ENCODE results near the gene GOLGA8J.
"Not testable (repeated sequence)": the region's sequence is repeated elsewhere in the genome, so short reads cannot be mapped to it uniquely, and the experiment has no call there.

The GOLGA8J gene

GRCh38 chr15:30080816-30081215 lies 1.9 kb upstream of the GOLGA8J start:
- DNase-seq, result not testable (repeated sequence)

DNA sequence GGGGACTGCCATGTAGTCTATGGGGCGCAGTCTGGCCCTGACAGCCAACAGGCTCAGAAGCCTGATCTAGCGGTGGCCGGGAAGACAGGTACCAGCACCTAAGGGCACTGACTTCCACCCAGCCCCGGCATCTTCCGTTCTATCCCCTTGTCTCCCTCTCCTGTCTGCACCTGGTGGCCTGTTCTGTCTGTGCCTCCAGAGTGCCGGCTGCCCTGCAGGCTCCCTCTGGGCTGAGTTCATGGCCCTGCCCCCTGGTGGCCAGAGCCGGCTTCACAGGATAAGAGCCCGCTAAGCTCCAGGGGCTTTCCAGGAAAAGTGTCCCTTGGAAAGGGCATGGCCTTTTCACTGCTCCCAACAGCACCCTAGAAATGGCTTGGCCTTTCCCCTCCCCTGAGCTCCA lies 15.1 kb downstream of the GOLGA8J start:
- not testable (repeated sequence) for DNase-seq

- not testable (repeated sequence) for DNase-seq
Measured at GRCh38 chr15:30102890-30103289, 20.1 kb downstream of the GOLGA8J start.

- not testable (repeated sequence) for DNase-seq
Measured at GRCh38 chr15:30103941-30104507, 21.3 kb downstream of the GOLGA8J start.

DNA sequence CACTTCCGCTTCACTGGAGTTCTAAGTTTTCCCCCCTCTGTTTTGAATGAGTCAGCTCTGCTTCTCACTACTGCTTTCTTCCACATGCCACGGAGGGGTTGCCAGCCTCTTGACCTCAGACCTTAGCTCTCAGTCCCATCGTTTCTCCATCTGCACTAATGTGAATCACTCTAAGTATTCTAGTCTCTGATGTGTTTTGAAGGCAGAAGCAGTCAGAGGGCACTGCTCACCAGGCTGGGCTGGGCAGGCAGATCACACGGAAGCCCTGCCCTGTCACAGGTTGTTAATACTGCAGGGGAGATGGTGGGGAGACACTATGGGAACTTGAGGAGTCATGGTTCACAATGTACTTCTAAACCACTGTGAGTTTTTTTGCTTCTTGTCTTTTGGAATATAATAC lies 27.8 kb downstream of the GOLGA8J start:
- not testable (repeated sequence) for DNase-seq

DNA sequence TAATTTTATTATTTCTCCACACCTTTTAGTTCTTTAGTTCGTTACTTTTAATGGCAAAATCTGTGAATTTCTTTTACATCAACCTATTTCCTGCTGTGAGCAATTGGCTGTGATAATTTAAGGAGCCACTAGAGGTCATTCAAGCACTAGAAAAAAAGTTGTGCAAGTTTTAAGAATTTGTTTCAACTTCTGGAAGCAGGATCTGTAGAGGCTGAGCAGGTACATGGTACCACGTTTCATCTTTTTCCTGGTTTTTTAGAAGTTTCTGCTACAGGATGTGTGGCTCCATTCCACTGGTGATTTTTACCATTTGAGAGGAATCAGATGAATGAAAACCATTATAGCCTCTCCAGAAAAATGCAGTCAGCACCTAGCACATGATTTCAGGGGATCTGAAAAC lies 47.3 kb downstream of the GOLGA8J start:
- peak; percentile 2 for DNase-seq

DNA sequence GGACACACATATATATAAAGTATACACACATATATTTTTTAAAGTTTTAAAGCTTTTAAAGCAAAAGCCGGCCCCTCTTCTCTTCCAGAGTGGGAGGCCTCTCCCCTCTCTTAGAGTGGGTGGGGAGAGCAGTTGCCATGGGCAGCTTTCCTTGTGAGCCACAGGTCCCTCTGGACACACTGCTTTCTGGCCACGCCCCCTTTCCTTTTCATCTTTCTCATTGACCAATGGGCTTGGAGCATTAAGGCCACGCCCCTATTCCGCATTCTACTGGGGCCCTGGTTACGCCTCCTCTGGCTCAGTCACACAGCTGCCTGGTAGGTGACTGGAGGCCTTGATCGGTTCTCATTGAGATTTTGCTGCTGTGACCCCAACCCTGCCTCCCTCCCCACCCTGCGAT lies 52.0 kb downstream of the GOLGA8J start, which contains the start of gene GOLGA8T:
GOLGA8T (plus strand) TSS at position 301 of the 400 bp plus-strand sequence; CDS start at position 399, 98 bp downstream.
- DNase-seq, result not testable (repeated sequence)

All from CD4-positive, alpha-beta T cell treated with Interleukin-17A for 4 hours (primary cell).